Measurements from ENCODE around the gene CACNA1D. TPM values are rescaled to one million over a fixed set of nuclear protein-coding genes. Genes with fewer than 3 reads are reported as not detected.

CACNA1D gene
- total RNA-seq, 2 experiments from 2014 or later, result not detected

GRCh38 chr3:53711387-53711786 is 217.0 kb downstream of the CACNA1D start:
- H3K36me3 Mint-ChIP-seq, result no peaks in the 10 kb centered on the region
- DNase-seq, result no peak
- no peaks in the 10 kb centered on the region for H3K9me3 Mint-ChIP-seq
- no peak overlapping the region for H3K4me3 Mint-ChIP-seq
- H3K27ac Mint-ChIP-seq, result no peak overlapping the region
- H3K27me3 Mint-ChIP-seq, result no peaks in the 10 kb centered on the region
- H3K4me1 Mint-ChIP-seq, result peaks cover 4% of the 10 kb centered on the region

GRCh38 chr3:53712817-53713388 is 218.5 kb downstream of the CACNA1D start:
- DNase-seq, result no peak

GRCh38 chr3:53713626-53714025 is 219.2 kb downstream of the CACNA1D start:
- H3K4me3 Mint-ChIP-seq, result no peak overlapping the region
- no peaks in the 10 kb centered on the region for H3K9me3 Mint-ChIP-seq
- DNase-seq, result no peak
- peaks cover 4% of the 10 kb centered on the region for H3K4me1 Mint-ChIP-seq
- H3K27me3 Mint-ChIP-seq, result no peaks in the 10 kb centered on the region
- no peaks in the 10 kb centered on the region for H3K36me3 Mint-ChIP-seq
- H3K27ac Mint-ChIP-seq, result no peak overlapping the region

More at GRCh38 chr3:53712817-53713388, 218.5 kb downstream of the CACNA1D start:
- H3K4me1 Mint-ChIP-seq, result peaks cover 4% of the 10 kb centered on the region
- no peaks in the 10 kb centered on the region for H3K9me3 Mint-ChIP-seq
- no peaks in the 10 kb centered on the region for H3K36me3 Mint-ChIP-seq
- no peak overlapping the region for H3K27ac Mint-ChIP-seq
- H3K4me3 Mint-ChIP-seq, result no peak overlapping the region
- H3K27me3 Mint-ChIP-seq, result no peaks in the 10 kb centered on the region

- Mint-ChIP-seq H3K9me3 (no peaks in the 10 kb centered on the region), H3K36me3 (no peaks in the 10 kb centered on the region), H3K27me3 (peaks cover 6% of the 10 kb centered on the region), H3K4me1 (no peaks in the 10 kb centered on the region), H3K27ac (no peak overlapping the region), H3K4me3 (no peak overlapping the region)
- DNase-seq, result no peak
Measured at GRCh38 chr3:53715815-53716483, 221.5 kb downstream of the CACNA1D start.

- no peaks in the 10 kb centered on the region for H3K4me1 Mint-ChIP-seq
- no peaks in the 10 kb centered on the region for H3K36me3 Mint-ChIP-seq
- H3K27me3 Mint-ChIP-seq, result peaks cover 6% of the 10 kb centered on the region
- no peak for DNase-seq
- H3K27ac Mint-ChIP-seq, result no peak overlapping the region
- no peak overlapping the region for H3K4me3 Mint-ChIP-seq
- H3K9me3 Mint-ChIP-seq, result no peaks in the 10 kb centered on the region
Measured at GRCh38 chr3:53716998-53717397, 222.6 kb downstream of the CACNA1D start.

GRCh38 chr3:53718462-53718861 is 224.1 kb downstream of the CACNA1D start:
- DNase-seq, result no peak
- H3K9me3 Mint-ChIP-seq, result no peaks in the 10 kb centered on the region
- H3K27me3 Mint-ChIP-seq, result peaks cover 10% of the 10 kb centered on the region
- H3K4me3 Mint-ChIP-seq, result no peak overlapping the region
- H3K4me1 Mint-ChIP-seq, result no peaks in the 10 kb centered on the region
- no peak overlapping the region for H3K27ac Mint-ChIP-seq
- H3K36me3 Mint-ChIP-seq, result no peaks in the 10 kb centered on the region

GRCh38 chr3:53719796-53720195 is 225.4 kb downstream of the CACNA1D start:
- H3K4me3 Mint-ChIP-seq, result no peak overlapping the region
- H3K27me3 Mint-ChIP-seq, result peaks cover 10% of the 10 kb centered on the region
- H3K4me1 Mint-ChIP-seq, result no peaks in the 10 kb centered on the region
- no peaks in the 10 kb centered on the region for H3K9me3 Mint-ChIP-seq
- DNase-seq, result no peak
- no peak overlapping the region for H3K27ac Mint-ChIP-seq
- H3K36me3 Mint-ChIP-seq, result no peaks in the 10 kb centered on the region

GRCh38 chr3:53721187-53722119 is 227.0 kb downstream of the CACNA1D start:
- Mint-ChIP-seq H3K36me3 (no peaks in the 10 kb centered on the region), H3K27ac (no peak overlapping the region), H3K4me1 (no peaks in the 10 kb centered on the region), H3K9me3 (no peaks in the 10 kb centered on the region), H3K4me3 (no peak overlapping the region), H3K27me3 (peaks cover 15% of the 10 kb centered on the region)
- no peak for DNase-seq

GRCh38 chr3:53724566-53724965 is 230.2 kb downstream of the CACNA1D start:
- H3K27ac Mint-ChIP-seq, result no peak overlapping the region
- H3K9me3 Mint-ChIP-seq, result no peaks in the 10 kb centered on the region
- no peak overlapping the region for H3K4me3 Mint-ChIP-seq
- no peak for DNase-seq
- no peaks in the 10 kb centered on the region for H3K36me3 Mint-ChIP-seq
- H3K4me1 Mint-ChIP-seq, result no peaks in the 10 kb centered on the region
- H3K27me3 Mint-ChIP-seq, result peaks cover 22% of the 10 kb centered on the region

GRCh38 chr3:53725387-53725995 is 231.1 kb downstream of the CACNA1D start:
- H3K4me3 Mint-ChIP-seq, result no peak overlapping the region
- no peak overlapping the region for H3K27ac Mint-ChIP-seq

GRCh38 chr3:53726643-53727042 is 232.2 kb downstream of the CACNA1D start:
- Mint-ChIP-seq H3K27me3 (peaks cover 20% of the 10 kb centered on the region), H3K4me3 (no peak overlapping the region), H3K36me3 (no peaks in the 10 kb centered on the region), H3K4me1 (no peaks in the 10 kb centered on the region), H3K9me3 (no peaks in the 10 kb centered on the region), H3K27ac (no peak overlapping the region)
- no peak for DNase-seq

More at GRCh38 chr3:53725387-53725995, 231.1 kb downstream of the CACNA1D start:
- H3K27me3 Mint-ChIP-seq, result peaks cover 20% of the 10 kb centered on the region
- DNase-seq, result no peak
- no peaks in the 10 kb centered on the region for H3K9me3 Mint-ChIP-seq
- H3K4me1 Mint-ChIP-seq, result no peaks in the 10 kb centered on the region
- H3K36me3 Mint-ChIP-seq, result no peaks in the 10 kb centered on the region

- no peak overlapping the region for H3K27ac Mint-ChIP-seq
- no peaks in the 10 kb centered on the region for H3K4me1 Mint-ChIP-seq
- DNase-seq, result no peak
- peaks cover 15% of the 10 kb centered on the region for H3K27me3 Mint-ChIP-seq
- no peaks in the 10 kb centered on the region for H3K36me3 Mint-ChIP-seq
- H3K9me3 Mint-ChIP-seq, result no peaks in the 10 kb centered on the region
- H3K4me3 Mint-ChIP-seq, result no peak overlapping the region
Measured at GRCh38 chr3:53728606-53729005, 234.2 kb downstream of the CACNA1D start.

- no peak overlapping the region for H3K27ac Mint-ChIP-seq
- no peak overlapping the region for H3K4me3 Mint-ChIP-seq
- peaks cover 15% of the 10 kb centered on the region for H3K27me3 Mint-ChIP-seq
- DNase-seq, result no peak
- no peaks in the 10 kb centered on the region for H3K9me3 Mint-ChIP-seq
- H3K4me1 Mint-ChIP-seq, result no peaks in the 10 kb centered on the region
- H3K36me3 Mint-ChIP-seq, result no peaks in the 10 kb centered on the region
Measured at GRCh38 chr3:53729159-53729558, 234.7 kb downstream of the CACNA1D start.

- peaks cover 15% of the 10 kb centered on the region for H3K27me3 Mint-ChIP-seq
- no peaks in the 10 kb centered on the region for H3K9me3 Mint-ChIP-seq
- H3K36me3 Mint-ChIP-seq, result no peaks in the 10 kb centered on the region
Measured at GRCh38 chr3:53729618-53730017, 235.2 kb downstream of the CACNA1D start.

GRCh38 chr3:53730576-53730975 is 236.2 kb downstream of the CACNA1D start:
- H3K4me3 Mint-ChIP-seq, result no peak overlapping the region
- no peaks in the 10 kb centered on the region for H3K36me3 Mint-ChIP-seq
- no peak overlapping the region for H3K27ac Mint-ChIP-seq
- H3K4me1 Mint-ChIP-seq, result no peaks in the 10 kb centered on the region
- peaks cover 15% of the 10 kb centered on the region for H3K27me3 Mint-ChIP-seq
- DNase-seq, result no peak
- no peaks in the 10 kb centered on the region for H3K9me3 Mint-ChIP-seq

More at GRCh38 chr3:53729618-53730017, 235.2 kb downstream of the CACNA1D start:
- Mint-ChIP-seq H3K4me1 (no peaks in the 10 kb centered on the region), H3K4me3 (no peak overlapping the region), H3K27ac (no peak overlapping the region)
- DNase-seq, result no peak
